GM19193 (cell line): Measurements from ENCODE around the gene LIN9.

Source experiments
- POLR2A ChIP-seq: IDR thresholded peaks from 4 replicates; pipeline ENCODE4 v1.6.1; 2011; ENCODE audit not compliant: insufficient read depth, insufficient read length; ENCODE audit errors: extremely low read depth

LIN9 gene

GRCh38 chr1:226308723-226309397 lies at the start of gene LIN9:
Gene LIN9 (minus strand): TSS chr1:226309164. CDS start chr1:226309139, 25 bp downstream.
- peak; percentile 82 for TF ChIP-seq POLR2A

GRCh38 chr1:226357416-226357815 lies 48.5 kb upstream of the LIN9 start:
- no peak for TF ChIP-seq POLR2A

- no peak for TF ChIP-seq POLR2A
Measured at GRCh38 chr1:226355669-226356551, 46.9 kb upstream of the LIN9 start.

- TF ChIP-seq POLR2A, result no peak
Measured at GRCh38 chr1:226355016-226355415, 46.1 kb upstream of the LIN9 start.

- no peak for TF ChIP-seq POLR2A
Measured at GRCh38 chr1:226353698-226354525, 44.9 kb upstream of the LIN9 start.

- no peak for TF ChIP-seq POLR2A
Measured at GRCh38 chr1:226351709-226352108, 42.7 kb upstream of the LIN9 start.

GRCh38 chr1:226350519-226350865 lies 41.5 kb upstream of the LIN9 start:
- TF ChIP-seq POLR2A, result no peak

GRCh38 chr1:226349801-226350518 lies 41.0 kb upstream of the LIN9 start:
- TF ChIP-seq POLR2A, result no peak

GRCh38 chr1:226349081-226349480 lies 40.1 kb upstream of the LIN9 start:
- no peak for TF ChIP-seq POLR2A

GRCh38 chr1:226344441-226345259 lies 35.7 kb upstream of the LIN9 start:
- no peak for TF ChIP-seq POLR2A

GRCh38 chr1:226342656-226343055 lies 33.7 kb upstream of the LIN9 start:
- TF ChIP-seq POLR2A, result no peak

- TF ChIP-seq POLR2A, result no peak
Measured at GRCh38 chr1:226337276-226337875, 28.4 kb upstream of the LIN9 start.

- TF ChIP-seq POLR2A, result no peak
Measured at GRCh38 chr1:226335661-226336060, 26.7 kb upstream of the LIN9 start.
